Prostate gland (tissue), 2 donors: ENCODE data around the gene PECR.

Experiments used
- CTCF ChIP-seq, 4 experiments: fragments of 200-600 bp in 2 of 4; fragments of 450-650 bp in 2 of 4; sonication (generic) in 2 of 4; IDR thresholded peaks; 1 replicate in 3 of 4; 2 replicates in 1 of 4; pipeline ENCODE4 v1.5.1; 2016 to 2019; ENCODE audit warnings: antibody characterized with exemption in 4 of 4, mild to moderate bottlenecking in 2 of 4, moderate library complexity in 2 of 4
- POLR2A ChIP-seq: fragments of 450-650 bp; IDR thresholded peaks from one replicate; pipeline ENCODE4 v1.6.1; 2016; ENCODE audit warnings: antibody characterized with exemption, mild to moderate bottlenecking
- POLR2AphosphoS5 ChIP-seq: sonication (generic); formaldehyde crosslinking; IDR thresholded peaks from one replicate; pipeline ENCODE4 v1.6.1; 2017; ENCODE audit warnings: antibody characterized with exemption

DNA sequence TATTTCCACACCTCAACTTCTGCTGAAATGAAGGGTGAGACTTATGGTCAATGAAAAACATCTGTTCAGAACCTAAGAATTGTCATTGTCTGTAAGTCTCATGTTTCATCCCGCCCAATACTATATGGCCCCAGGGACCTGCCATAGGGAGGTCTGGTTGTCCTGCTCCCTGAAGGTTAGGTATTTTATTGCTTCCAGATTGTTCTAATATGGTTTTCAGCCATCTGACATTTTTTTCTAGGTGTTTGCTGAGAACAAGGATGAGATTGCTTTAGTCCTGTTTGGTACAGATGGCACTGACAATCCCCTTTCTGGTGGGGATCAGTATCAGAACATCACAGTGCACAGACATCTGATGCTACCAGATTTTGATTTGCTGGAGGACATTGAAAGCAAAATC is 34.8 kb upstream of the PECR start:
- no peak for TF ChIP-seq POLR2A
- TF ChIP-seq CTCF (IDR thresholded peaks at IDR 0.05): no peak
- TF ChIP-seq POLR2AphosphoS5: no peak
